DMS53 treated with DMSO at 0.1 percent for 48 hours (cell line): ENCODE results near the gene PRDM11.
"Not testable (repeated sequence)": the region's sequence is repeated elsewhere in the genome, so short reads cannot be mapped to it uniquely, and the experiment has no call there.

ENCODE experiments used
- DNase-seq: peaks from one replicate; lab custom pipeline; 2025; ENCODE audit not compliant: unreplicated experiment; lab: John Stamatoyannopoulos, UW

The PRDM11 gene

GRCh38 chr11:45146072-45147016 lies at the start of gene PRDM11:
PRDM11 (plus strand) TSS chr11:45146639; CDS start chr11:45181767, 35,128 bp downstream.
- no peak for DNase-seq

- no peak for DNase-seq
Observed at GRCh38 chr11:45097721-45098493, 48.5 kb upstream of the PRDM11 start.

DNA sequence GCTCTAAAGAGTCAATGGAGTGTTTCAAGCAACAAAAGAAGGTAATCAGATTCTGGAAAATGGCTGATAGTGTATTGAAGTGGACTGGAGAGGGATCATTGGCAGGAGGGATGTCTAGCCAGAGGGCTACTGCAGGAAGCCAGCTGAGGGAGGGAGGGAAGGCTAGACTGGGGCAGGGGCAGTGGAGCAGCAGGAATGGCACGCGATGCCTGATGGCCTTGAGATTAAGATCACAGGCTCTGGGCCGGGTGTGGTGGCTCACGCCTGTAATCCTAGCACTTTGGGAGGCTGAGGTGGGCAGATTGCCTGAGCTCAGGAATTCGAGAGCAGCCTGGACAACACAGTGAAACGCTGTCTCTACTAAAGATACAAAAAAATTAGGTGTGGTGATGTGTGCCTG lies 47.5 kb upstream of the PRDM11 start:
- DNase-seq = no peak

DNA sequence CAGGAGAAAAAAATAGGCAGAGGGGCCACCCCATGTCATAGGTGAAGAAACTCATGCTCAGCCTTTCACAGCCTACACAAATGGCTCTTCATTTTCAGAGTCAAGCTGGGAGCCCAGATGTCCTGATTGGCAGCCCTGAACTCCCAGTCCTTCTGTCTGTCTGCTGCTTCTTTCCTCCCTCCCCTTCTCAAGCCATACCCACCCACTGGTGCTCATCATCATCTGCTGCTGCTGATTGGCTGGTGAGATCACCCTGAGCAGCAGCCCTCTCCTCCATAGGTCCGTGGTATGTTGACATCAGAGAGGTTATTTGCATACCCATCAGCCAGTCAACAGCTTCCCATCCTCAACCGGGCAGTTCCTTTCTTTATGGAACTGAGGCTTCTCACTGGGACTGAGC lies 46.1 kb upstream of the PRDM11 start:
- DNase-seq = no peak

DNA sequence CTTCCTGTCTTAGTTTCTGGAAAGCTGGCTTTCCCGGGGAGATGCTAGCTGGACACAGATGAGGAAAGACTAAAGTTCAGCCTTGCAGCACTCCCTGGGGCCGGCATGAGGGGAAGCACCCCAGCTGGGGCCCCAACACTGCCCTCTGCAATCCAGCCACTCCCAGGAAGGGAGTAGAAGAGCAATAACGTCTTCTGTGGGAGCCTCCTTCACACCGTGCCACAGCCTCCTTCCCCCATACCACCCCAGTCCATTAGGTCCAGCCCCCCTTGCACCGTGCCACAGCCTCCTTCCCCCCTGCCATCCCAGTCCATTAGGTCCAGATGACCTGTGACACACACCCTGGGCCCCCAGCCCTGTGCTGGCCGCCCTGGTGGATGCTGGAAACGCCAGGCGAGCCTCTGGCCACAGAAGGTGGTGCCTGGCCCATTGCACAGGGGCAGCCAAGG lies 44.1 kb upstream of the PRDM11 start:
- DNase-seq = no peak

DNA sequence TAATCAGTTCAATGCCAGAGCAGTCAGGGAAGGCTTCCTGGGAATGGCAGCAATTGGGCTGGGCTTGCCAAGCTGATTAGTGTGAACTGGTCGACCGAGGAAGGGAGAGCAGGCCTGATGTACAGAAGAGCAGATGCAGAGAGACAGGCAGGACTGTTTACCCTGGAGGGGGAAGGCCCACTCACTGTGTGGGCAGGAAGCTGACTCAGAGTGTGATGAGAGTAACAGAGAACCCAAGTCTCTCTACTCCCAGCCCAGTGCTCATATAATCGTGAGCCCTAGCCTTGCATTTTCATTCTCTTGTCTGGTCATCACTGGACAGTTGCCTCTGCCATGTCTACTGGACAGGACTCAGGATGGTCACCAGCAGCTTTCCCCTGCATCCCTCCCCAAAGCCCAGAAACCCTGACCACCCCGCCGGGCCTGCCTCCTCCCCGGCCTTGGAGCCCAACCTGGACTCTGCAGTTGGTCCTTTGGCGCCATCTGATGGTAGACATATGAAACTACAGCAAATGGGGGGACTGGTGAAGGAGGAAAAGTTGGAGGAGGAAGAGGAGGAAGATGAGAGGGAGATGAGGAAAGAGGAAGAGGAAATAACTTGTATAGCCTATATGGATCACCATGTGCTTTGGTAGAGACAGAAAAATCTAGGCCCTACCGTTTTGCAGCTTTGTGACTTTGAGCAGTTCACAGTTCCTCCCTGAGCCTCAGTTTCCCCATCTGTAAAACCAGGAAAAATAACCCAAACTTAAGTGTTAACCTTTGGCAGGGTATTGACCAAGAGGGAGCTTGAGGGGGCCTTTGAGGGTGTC lies 43.4 kb upstream of the PRDM11 start:
- peak; percentile 74 for DNase-seq

DNA sequence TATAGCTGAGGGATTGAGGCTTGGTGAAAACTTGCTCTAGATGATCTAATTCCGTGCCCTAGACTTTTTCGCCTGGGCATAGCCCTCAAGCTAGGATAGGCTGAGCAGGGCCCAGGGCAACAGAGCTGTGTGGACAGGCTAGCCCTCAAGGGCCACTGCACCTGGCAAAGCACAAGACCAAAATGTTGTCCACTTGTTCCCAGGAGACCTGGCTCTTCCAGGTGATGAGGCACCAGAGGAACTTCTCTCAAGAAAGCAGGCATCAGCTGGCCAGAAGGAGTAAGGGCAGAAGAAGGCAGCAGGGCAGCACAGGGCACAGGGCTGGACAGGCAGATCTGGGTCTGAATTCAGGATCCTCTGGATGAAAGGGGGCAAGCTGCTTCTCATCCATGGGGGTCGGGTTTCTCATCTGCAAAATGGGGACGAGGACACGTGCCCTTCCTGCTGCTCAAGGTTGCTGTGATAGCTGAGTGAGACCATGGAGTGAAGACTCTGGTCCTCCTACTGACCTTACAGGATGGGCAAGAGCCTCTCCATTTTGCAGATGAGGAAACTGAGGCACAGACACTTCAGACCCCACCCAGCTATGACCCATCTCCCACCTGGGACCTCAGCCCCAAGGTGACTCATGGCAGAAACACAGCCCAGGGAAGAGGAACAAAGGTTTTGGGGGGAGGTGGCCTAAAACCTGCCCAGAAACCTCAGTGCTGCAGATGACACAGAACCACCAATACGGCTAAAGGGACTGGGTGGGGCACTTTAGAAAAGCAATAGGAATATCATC lies 42.2 kb upstream of the PRDM11 start:
- no peak for DNase-seq

- no peak for DNase-seq
Observed at GRCh38 chr11:45104790-45105084, 41.7 kb upstream of the PRDM11 start.

DNA sequence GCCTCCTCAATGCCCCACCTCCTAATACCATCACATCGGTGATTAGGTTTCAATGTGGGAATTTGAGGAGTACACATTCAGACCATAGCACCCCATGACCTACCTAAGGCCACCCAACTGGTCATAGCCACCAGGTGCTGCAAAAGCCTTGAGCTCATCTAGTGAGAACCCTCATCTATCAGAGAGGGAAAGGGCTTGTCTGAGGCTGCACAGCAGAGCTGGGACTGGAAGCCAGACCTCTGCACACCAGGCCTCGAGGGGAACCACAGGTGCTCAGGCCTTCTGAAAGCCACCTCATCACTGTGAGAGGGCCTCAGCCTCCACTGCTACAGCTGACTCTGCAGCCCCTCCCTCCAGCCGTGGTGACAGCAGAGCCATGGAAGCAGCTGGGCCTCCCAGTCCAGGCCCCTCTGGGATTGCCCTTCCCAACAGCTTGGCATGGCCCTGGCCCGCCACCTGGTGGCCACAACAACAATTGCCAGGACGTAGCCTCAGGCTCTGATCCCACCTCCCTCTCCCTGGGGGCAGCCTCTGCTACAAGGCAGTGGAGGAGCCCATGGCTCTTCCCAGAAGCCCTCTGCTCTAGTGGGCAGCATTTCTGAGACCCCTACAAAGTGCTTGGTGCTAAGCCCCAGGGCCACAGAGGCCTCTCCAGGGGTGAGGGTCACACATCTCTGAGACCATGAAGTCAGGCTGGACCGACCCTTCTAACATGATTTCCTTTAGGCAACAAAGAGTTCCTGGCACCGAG lies 41.0 kb upstream of the PRDM11 start:
- peak; percentile 53 for DNase-seq

DNA sequence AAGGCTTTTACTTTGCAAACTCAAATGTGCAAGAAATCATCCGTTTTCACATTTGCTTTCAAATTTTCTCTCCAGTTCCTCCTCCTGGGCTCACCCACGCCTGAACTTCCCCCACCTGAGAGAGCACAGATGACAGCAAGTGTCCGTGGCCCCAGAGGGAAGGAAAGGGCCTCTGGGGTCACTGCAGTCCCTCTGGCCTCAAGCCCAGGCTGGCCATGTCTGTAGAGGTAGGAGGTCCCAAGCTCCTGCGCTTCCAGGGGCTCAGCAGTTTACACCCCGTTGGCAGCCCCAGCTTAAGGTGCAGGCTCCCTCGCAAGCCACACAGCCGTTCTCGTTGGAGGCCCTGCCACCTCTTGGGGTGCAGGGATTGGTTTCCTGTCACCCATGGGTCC lies 40.5 kb upstream of the PRDM11 start:
- no peak for DNase-seq

DNA sequence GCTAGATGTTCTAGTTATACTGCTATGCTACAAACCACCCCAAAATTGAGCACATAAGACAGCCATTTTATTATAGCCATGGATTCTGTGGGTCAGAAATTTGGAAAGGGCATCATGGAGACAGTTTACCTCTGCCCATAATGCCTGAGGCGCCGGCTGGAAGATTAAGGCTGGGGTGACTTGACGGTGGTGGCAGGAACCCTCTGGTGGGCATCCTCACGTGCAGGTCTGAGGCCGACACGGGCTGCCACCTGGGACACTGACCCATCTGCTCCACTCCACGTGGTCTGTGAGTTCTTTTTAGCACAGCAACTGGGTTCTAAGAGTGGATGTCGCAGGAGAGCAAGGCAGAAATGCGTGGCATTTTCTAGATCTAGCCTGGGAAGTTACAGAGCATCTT lies 40.0 kb upstream of the PRDM11 start:
- DNase-seq = no peak

DNA sequence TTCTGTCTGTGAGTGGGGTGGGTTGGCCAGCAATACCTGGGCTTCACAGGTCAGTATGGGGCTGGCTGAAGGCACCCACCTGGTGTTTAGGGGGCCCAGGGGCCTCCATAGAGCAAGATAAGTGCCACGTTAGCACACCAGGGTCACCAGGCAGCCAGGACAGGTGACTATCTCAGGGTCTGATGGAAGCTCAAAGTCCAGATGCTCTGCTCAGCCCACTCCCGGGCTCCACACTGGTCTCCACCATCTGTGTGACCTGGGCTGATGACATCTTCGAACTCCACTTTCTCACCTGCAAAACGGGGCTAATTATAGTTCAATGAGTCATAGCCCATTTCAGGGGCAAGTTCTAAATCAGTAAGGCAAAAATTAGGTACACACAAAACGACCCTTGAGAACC lies 39.4 kb upstream of the PRDM11 start:
- DNase-seq = no peak

- DNase-seq = no peak
Observed at GRCh38 chr11:45108070-45109064, 38.1 kb upstream of the PRDM11 start.

DNA sequence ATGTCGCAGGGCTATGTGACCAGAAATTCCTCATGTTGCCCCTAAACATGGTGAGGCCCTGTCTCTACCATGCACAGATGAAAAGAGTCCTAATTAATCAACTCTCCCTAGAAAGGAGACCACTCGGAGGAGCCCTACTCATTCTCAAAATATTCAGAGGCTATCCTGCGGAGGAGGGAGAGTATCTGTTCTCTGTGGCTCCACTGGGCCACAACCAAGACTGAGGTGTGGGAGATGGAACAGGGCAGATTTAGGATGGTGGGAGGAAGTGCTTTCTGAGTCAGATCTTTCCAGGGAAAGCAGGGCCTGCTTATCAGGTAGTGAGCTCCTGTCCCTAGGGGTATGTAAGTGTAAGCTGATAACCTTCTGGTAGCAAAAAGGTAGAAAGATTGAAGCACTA lies 37.0 kb upstream of the PRDM11 start:
- DNase-seq = no peak

DNA sequence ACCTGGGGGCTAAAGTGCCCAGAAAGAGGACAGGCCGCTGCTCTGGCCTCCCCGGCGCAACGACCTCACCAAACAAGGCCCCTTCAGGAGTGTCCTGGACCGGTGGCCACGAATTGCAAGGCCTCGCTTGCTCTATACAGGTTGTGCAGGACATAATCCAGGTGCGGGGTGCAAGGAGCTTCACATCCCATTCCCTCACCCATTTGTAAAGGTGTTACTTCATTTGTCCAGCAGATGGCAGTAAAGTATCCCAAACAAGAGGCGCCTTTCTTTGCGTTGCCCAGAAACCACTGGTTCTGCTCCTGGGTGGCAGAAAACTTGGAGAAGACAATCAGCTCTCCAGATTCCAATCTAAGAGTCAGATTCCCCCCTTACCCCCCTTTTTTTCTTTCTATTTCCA lies 35.9 kb upstream of the PRDM11 start:
- peak; percentile 63 for DNase-seq

DNA sequence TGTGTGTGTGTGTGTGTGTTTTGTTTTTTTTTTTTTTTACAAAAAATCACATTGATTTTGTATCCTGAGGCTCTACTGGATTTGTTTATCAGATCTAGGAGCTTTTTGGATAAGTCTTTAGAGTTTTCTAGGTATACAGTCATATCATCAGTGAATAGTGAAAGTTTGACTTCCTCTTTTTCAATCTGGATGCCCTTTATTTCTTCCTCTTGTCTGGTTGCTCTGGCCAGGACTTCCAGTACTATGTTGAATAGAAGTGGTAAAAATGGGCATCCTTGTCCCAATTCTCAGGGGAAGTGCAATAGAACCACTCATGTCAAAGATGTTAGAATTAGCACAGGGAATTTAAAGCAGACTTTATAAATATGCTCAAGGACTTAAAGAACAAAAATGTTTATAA lies 32.6 kb upstream of the PRDM11 start:
- DNase-seq = no peak

DNA sequence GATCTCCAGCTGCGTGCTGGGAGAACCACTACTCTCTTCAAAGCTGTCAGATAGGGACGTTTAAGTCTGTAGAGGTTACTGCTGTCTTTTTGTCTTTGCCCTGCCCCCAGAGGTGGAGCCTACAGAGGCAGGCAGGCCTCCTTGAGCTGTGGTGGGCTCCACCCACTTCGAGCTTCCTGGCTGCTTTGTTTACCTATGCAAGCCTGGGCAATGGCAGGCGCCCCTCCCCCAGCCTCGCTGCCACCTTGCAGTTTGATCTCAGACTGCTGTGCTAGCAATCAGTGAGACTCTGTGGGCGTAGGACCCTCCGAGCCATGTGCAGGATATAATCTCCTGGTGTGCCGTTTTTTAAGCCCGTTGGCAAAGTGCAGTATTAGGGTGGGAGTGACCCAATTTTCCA lies 18.6 kb upstream of the PRDM11 start:
- DNase-seq = not testable (repeated sequence)

GRCh38 chr11:45133878-45134277 lies 12.6 kb upstream of the PRDM11 start:
- DNase-seq = no peak

- DNase-seq = no peak
Observed at GRCh38 chr11:45141171-45141570, 5.3 kb upstream of the PRDM11 start.
